22Rv1 (cell line): ENCODE data around the gene CAPN13.

Experiments used
- H3K27ac ChIP-seq: fragments of 450-650 bp; 2 replicates; pipeline ENCODE4 v1.5.1; 2017
- CTCF ChIP-seq: fragments of 450-650 bp; IDR thresholded peaks from 2 replicates; pipeline ENCODE4 v1.5.1; 2017; ENCODE audit warnings: mild to moderate bottlenecking
- ZFX ChIP-seq: fragments of 450-650 bp; IDR thresholded peaks from 2 replicates; pipeline ENCODE4 v1.6.1; 2017; ENCODE audit warnings: antibody characterized with exemption, borderline replicate concordance

The CAPN13 gene

GRCh38 chr2:30714811-30715709 is 92.2 kb downstream of the CAPN13 start:
- TF ChIP-seq ZFX = no peak
- no peak for TF ChIP-seq CTCF
- H3K27ac ChIP-seq = no peak overlapping the region

- H3K27ac ChIP-seq = no peak overlapping the region
- TF ChIP-seq ZFX = no peak
- TF ChIP-seq CTCF = no peak
Measured at GRCh38 chr2:30713698-30714097, 93.5 kb downstream of the CAPN13 start.

- no peak overlapping the region for H3K27ac ChIP-seq
- TF ChIP-seq ZFX (no peak), CTCF (peak; percentile 99)
Measured at GRCh38 chr2:30711646-30712085, 95.6 kb downstream of the CAPN13 start.

- TF ChIP-seq CTCF (no peak), ZFX (no peak)
- H3K27ac ChIP-seq = no peak overlapping the region
Measured at GRCh38 chr2:30710461-30710860, 96.8 kb downstream of the CAPN13 start.

DNA sequence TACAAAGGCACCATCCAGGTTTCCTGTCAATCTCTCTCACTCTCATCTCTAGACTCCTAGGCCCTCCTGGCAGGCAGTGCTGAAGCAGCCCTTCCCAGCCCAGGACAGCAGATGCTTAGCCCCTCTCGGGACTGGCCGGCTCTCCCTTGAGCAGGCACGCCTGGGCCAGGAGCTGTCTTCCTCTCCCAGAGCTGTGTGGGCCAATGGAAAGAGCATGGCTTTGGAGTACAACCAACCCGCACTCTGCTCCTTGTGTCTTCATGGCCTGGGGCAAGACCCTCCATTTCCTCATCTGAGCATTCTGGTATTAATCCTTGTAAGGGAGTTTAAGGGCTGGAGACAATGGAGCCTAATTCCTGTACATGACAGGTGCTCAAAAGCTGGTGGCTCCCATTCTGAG is 97.2 kb downstream of the CAPN13 start:
- TF ChIP-seq ZFX (no peak), CTCF (no peak)
- H3K27ac ChIP-seq = no peak overlapping the region

- no peak for TF ChIP-seq CTCF
- no peak for TF ChIP-seq ZFX
- H3K27ac ChIP-seq = no peak overlapping the region
Measured at GRCh38 chr2:30709516-30709915, 97.7 kb downstream of the CAPN13 start.
